HEK293 (cell line): ENCODE data around the gene CBX7.

Experiments
- CTCF ChIA-PET: fragments of 350-600 bp; formaldehyde crosslinking; extraction: SDS; loops from one replicate; lab custom pipeline; 2021; ENCODE audit warnings: antibody characterized with exemption; lab: Yijun Ruan, JAX
- POLR2A ChIA-PET: fragments of 300-600 bp; formaldehyde crosslinking; extraction: SDS; loops from one replicate; lab custom pipeline; 2020; ENCODE audit warnings: antibody characterized with exemption, inconsistent platforms; lab: Yijun Ruan, JAX
- H3K27ac ChIP-seq: fragments of 200-500 bp; sonication (Bioruptor generic); 2 replicates; pipeline ENCODE4 v1.5.1; 2014; ENCODE audit warnings: low read depth, low read length, control low read depth, inconsistent platforms; ENCODE audit errors: extremely low read depth
- H3K36me3 ChIP-seq, 2 experiments: fragments of 200-500 bp in 1 of 2; sonication (Bioruptor generic) in 1 of 2; 1 replicate in 1 of 2; 2 replicates in 1 of 2; pipeline ENCODE4 v1.5.1; 2014 to 2017; ENCODE audit warnings: inconsistent platforms in 2 of 2, low read length in 2 of 2; ENCODE audit not compliant: control insufficient read depth in 2 of 2, insufficient read depth in 1 of 2
- H3K4me1 ChIP-seq: fragments of 200-500 bp; sonication (Bioruptor generic); 2 replicates; pipeline ENCODE4 v1.5.1; 2014; ENCODE audit warnings: mild to moderate bottlenecking, low read length, inconsistent platforms; ENCODE audit not compliant: control insufficient read depth, insufficient read depth
- H3K4me3 ChIP-seq: 2 replicates; pipeline ENCODE4 v1.5.1; 2011; ENCODE audit warnings: low read depth, mild to moderate bottlenecking, control low read depth, low read length, moderate library complexity
- H3K9me3 ChIP-seq: fragments of 200-500 bp; sonication (Bioruptor generic); 2 replicates; pipeline ENCODE4 v1.5.1; 2014; ENCODE audit warnings: low read depth, low read length, inconsistent platforms; ENCODE audit not compliant: control insufficient read depth, insufficient read depth
- FEZF1 ChIP-seq: fragments of 450-650 bp; formaldehyde crosslinking; IDR thresholded peaks from 2 replicates; pipeline ENCODE4 v1.5.1; 2016; ENCODE audit warnings: missing biosample characterization, missing genetic modification characterization
- GLIS1 ChIP-seq: fragments of 450-650 bp; formaldehyde crosslinking; IDR thresholded peaks from 2 replicates; pipeline ENCODE4 v1.5.1; 2016; ENCODE audit warnings: missing biosample characterization, missing genetic modification characterization
- GLIS2 ChIP-seq: fragments of 450-650 bp; formaldehyde crosslinking; IDR thresholded peaks from 2 replicates; pipeline ENCODE4 v1.5.1; 2016; ENCODE audit warnings: missing biosample characterization, missing genetic modification characterization
- HOXA7 ChIP-seq: sonication (generic); formaldehyde crosslinking; IDR thresholded peaks from 2 replicates; pipeline ENCODE4 v1.8.1; 2022; ENCODE audit warnings: missing genetic modification reagents, borderline replicate concordance
- INSM2 ChIP-seq: fragments of 450-650 bp; formaldehyde crosslinking; IDR thresholded peaks from 2 replicates; pipeline ENCODE4 v1.5.1; 2016; ENCODE audit warnings: missing biosample characterization, missing genetic modification characterization
- KLF16 ChIP-seq: fragments of 450-650 bp; formaldehyde crosslinking; IDR thresholded peaks from 2 replicates; pipeline ENCODE4 v1.5.1; 2017; ENCODE audit warnings: missing biosample characterization, missing genetic modification characterization
- KLF8 ChIP-seq: fragments of 450-650 bp; formaldehyde crosslinking; IDR thresholded peaks from 2 replicates; pipeline ENCODE4 v1.5.1; 2016; ENCODE audit warnings: missing biosample characterization, missing genetic modification characterization
- OSR2 ChIP-seq: fragments of 450-650 bp; formaldehyde crosslinking; IDR thresholded peaks from 2 replicates; pipeline ENCODE4 v1.5.1; 2016; ENCODE audit warnings: missing biosample characterization, missing genetic modification characterization
- SP2 ChIP-seq: fragments of 450-650 bp; formaldehyde crosslinking; IDR thresholded peaks from 2 replicates; pipeline ENCODE4 v1.5.1; 2016; ENCODE audit warnings: missing biosample characterization, missing genetic modification characterization
- SP3 ChIP-seq: fragments of 450-650 bp; formaldehyde crosslinking; IDR thresholded peaks from 2 replicates; pipeline ENCODE4 v1.5.1; 2016; ENCODE audit warnings: missing biosample characterization, missing genetic modification characterization
- TRIM28 ChIP-seq: IDR thresholded peaks from 2 replicates; pipeline ENCODE4 v1.6.1; 2011; ENCODE audit warnings: low read length, control low read depth, borderline replicate concordance
- ZBTB20 ChIP-seq: fragments of 450-650 bp; formaldehyde crosslinking; IDR thresholded peaks from 2 replicates; pipeline ENCODE4 v1.5.1; 2016; ENCODE audit warnings: missing biosample characterization, missing genetic modification characterization
- ZFP37 ChIP-seq: fragments of 450-650 bp; formaldehyde crosslinking; IDR thresholded peaks from 2 replicates; pipeline ENCODE4 v1.5.1; 2016; ENCODE audit warnings: missing biosample characterization, missing genetic modification characterization
- ZNF146 ChIP-seq: fragments of 450-650 bp; formaldehyde crosslinking; IDR thresholded peaks from 2 replicates; pipeline ENCODE4 v1.5.1; 2016; ENCODE audit warnings: missing biosample characterization, missing genetic modification characterization
- ZNF2 ChIP-seq: fragments of 450-650 bp; formaldehyde crosslinking; IDR thresholded peaks from 2 replicates; pipeline ENCODE4 v1.5.1; 2016; ENCODE audit warnings: missing biosample characterization, missing genetic modification characterization
- ZNF292 ChIP-seq: fragments of 450-650 bp; formaldehyde crosslinking; IDR thresholded peaks from 2 replicates; pipeline ENCODE4 v1.5.1; 2016; ENCODE audit warnings: low read depth, missing biosample characterization, missing genetic modification characterization, borderline replicate concordance
- ZNF394 ChIP-seq: fragments of 450-650 bp; formaldehyde crosslinking; IDR thresholded peaks from 2 replicates; pipeline ENCODE4 v1.5.1; 2016; ENCODE audit warnings: missing biosample characterization, missing genetic modification characterization, mild to moderate bottlenecking, moderate library complexity, borderline replicate concordance
- ZNF530 ChIP-seq: fragments of 450-650 bp; formaldehyde crosslinking; IDR thresholded peaks from 2 replicates; pipeline ENCODE4 v1.5.1; 2016; ENCODE audit warnings: low read depth, missing biosample characterization, missing genetic modification characterization
- ZNF571 ChIP-seq: fragments of 450-650 bp; formaldehyde crosslinking; IDR thresholded peaks from 2 replicates; pipeline ENCODE4 v1.5.0; 2017; ENCODE audit warnings: missing biosample characterization, missing genetic modification characterization
- ZNF660 ChIP-seq: fragments of 450-650 bp; IDR thresholded peaks from 2 replicates; pipeline ENCODE4 v1.5.1; 2018; ENCODE audit warnings: missing biosample characterization, mild to moderate bottlenecking, missing genetic modification characterization
- TF ChIP-seq, protein P1 (sequence below): fragments of 450-650 bp; formaldehyde crosslinking; IDR thresholded peaks from 2 replicates; pipeline ENCODE4 v1.5.1; 2016; ENCODE audit warnings: missing biosample characterization, missing genetic modification characterization
- TF ChIP-seq, protein P2 (sequence below): fragments of 450-650 bp; formaldehyde crosslinking; IDR thresholded peaks from 2 replicates; pipeline ENCODE4 v1.5.1; 2017; ENCODE audit warnings: missing biosample characterization, missing genetic modification characterization
- TF ChIP-seq, protein P3 (sequence below): fragments of 450-650 bp; formaldehyde crosslinking; IDR thresholded peaks from 2 replicates; pipeline ENCODE4 v1.5.1; 2016; ENCODE audit warnings: missing biosample characterization, missing genetic modification characterization

The CBX7 gene

DNA sequence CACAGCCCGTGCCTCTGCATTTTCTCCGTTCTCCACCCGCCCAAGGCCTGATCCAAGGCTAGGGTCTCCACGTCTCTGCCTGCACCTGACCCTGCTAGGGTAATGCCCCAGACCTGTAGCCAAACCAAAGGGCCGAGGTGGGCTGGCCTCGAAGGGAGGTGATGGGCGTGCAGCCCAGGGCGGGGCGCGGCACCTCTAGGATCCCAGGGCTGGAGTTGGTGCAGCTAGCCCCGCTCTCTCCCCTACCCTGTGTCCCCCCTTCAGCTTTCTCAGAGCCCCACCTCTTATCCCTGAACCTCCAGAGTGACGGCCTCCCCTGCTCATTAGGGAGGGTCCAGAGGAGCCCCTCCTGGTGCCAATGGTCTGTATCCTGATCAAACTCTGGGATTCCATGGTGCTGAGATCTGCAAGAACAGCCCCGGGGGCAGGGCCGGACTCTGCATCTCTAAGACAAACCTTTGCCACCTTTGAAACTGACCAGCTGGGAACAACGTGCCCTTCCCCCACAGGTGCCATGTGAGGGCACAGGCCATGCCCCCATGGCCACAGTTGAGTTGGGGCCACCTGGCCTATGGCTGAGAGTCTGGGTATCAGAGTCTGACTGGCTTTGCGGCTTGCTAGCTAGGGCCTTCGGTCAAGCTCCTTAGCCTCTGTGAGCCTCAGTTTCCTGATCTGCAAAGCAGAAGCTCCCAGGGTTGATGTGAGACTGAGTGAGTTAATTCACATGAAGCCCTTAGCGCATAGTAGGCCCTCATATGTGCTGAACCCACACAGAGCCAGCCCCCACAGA is 23.1 kb upstream of the CBX7 start:
- Histone ChIP-seq H3K27ac (no peak overlapping the region), H3K4me1 (peaks cover 10% of the 10 kb centered on the region)
- TF ChIP-seq HOXA7 (CRISPR knock-in tag), result no peak
- TF ChIP-seq, protein P1, sequence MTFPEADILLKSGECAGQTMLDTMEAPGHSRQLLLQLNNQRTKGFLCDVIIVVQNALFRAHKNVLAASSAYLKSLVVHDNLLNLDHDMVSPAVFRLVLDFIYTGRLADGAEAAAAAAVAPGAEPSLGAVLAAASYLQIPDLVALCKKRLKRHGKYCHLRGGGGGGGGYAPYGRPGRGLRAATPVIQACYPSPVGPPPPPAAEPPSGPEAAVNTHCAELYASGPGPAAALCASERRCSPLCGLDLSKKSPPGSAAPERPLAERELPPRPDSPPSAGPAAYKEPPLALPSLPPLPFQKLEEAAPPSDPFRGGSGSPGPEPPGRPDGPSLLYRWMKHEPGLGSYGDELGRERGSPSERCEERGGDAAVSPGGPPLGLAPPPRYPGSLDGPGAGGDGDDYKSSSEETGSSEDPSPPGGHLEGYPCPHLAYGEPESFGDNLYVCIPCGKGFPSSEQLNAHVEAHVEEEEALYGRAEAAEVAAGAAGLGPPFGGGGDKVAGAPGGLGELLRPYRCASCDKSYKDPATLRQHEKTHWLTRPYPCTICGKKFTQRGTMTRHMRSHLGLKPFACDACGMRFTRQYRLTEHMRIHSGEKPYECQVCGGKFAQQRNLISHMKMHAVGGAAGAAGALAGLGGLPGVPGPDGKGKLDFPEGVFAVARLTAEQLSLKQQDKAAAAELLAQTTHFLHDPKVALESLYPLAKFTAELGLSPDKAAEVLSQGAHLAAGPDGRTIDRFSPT (tag by site-specific recombination), result peak; percentile 52
- TF ChIP-seq, all 188 proteins: peak for 1
- ChIA-PET POLR2A (interaction anchor here (0.7 to 10.8 kb wide), 7 partner anchors 44 to 344 kb away, joined by 3 to 119 read pairs (median 4); partner anchors contain the start of genes PDGFB and RPL3), CTCF (interaction anchor here (0.6 to 8.1 kb wide), 10 partner anchors 8 to 353 kb away, joined by 3 to 98 read pairs (median 3); partner anchors contain the start of gene RPL3)
- H3K4me3 ChIP-seq, result no peak overlapping the region
- no peaks in the 10 kb centered on the region for H3K36me3 ChIP-seq
- no peaks in the 10 kb centered on the region for H3K9me3 ChIP-seq

GRCh38 chr22:39174498-39175352 is 22.2 kb upstream of the CBX7 start:
- Histone ChIP-seq H3K36me3 (no peaks in the 10 kb centered on the region), H3K27ac (no peak overlapping the region), H3K9me3 (no peaks in the 10 kb centered on the region), H3K4me1 (peaks cover 10% of the 10 kb centered on the region), H3K4me3 (no peak overlapping the region)
- POLR2A ChIA-PET, result interaction anchor here (0.7 to 10.8 kb wide), 8 partner anchors 45 to 345 kb away, joined by 3 to 119 read pairs (median 4); partner anchors contain the start of genes PDGFB and RPL3
- CTCF ChIA-PET, result interaction anchor here (0.7 to 8.1 kb wide), 12 partner anchors 9 to 354 kb away, joined by 3 to 98 read pairs (median 4); partner anchors contain the start of gene RPL3
- TF ChIP-seq OSR2 (tag by site-specific recombination) (no peak), GLIS1 (peak; percentile 80), ZBTB20 (tag by site-specific recombination) (no peak), ZNF394 (tag by site-specific recombination) (no peak), ZNF571 (tag by site-specific recombination) (no peak), SP3 (tag by site-specific recombination) (no peak), INSM2 (tag by site-specific recombination) (peak; percentile 73; the same call in 1 of the 2 replicates), ZFP37 (tag by site-specific recombination) (0 out of 2 replicates have a peak, but pooled peaks have one; percentile 58), KLF16 (no peak), ZNF530 (tag by site-specific recombination) (no peak), KLF8 (no peak; the same call in 1 of the 2 replicates), ZNF146 (tag by site-specific recombination) (no peak), TRIM28 (no peak), GLIS2 (tag by site-specific recombination) (peak; percentile 94), FEZF1 (peak; percentile 38; the same call in 1 of the 2 replicates), SP2 (tag by site-specific recombination) (peak; percentile 25), ZNF292 (tag by site-specific recombination) (no peak), ZNF2 (tag by site-specific recombination) (no peak), ZNF660 (tag by site-specific recombination) (no peak)
- TF ChIP-seq, protein P2, sequence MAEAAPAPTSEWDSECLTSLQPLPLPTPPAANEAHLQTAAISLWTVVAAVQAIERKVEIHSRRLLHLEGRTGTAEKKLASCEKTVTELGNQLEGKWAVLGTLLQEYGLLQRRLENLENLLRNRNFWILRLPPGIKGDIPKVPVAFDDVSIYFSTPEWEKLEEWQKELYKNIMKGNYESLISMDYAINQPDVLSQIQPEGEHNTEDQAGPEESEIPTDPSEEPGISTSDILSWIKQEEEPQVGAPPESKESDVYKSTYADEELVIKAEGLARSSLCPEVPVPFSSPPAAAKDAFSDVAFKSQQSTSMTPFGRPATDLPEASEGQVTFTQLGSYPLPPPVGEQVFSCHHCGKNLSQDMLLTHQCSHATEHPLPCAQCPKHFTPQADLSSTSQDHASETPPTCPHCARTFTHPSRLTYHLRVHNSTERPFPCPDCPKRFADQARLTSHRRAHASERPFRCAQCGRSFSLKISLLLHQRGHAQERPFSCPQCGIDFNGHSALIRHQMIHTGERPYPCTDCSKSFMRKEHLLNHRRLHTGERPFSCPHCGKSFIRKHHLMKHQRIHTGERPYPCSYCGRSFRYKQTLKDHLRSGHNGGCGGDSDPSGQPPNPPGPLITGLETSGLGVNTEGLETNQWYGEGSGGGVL (tag by site-specific recombination), result peak; percentile 85
- TF ChIP-seq, protein P3, sequence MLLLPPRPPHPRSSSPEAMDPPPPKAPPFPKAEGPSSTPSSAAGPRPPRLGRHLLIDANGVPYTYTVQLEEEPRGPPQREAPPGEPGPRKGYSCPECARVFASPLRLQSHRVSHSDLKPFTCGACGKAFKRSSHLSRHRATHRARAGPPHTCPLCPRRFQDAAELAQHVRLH (tag by site-specific recombination), result no peak
